A673 (cell line): ENCODE results near the gene XAF1.

Source experiments
- EZH2 ChIP-seq: fragments of 200-600 bp; sonication (generic); IDR thresholded peaks from 2 replicates; pipeline ENCODE4 v1.6.1; 2017; ENCODE audit warnings: borderline replicate concordance, low read depth, mild to moderate bottlenecking, mixed read lengths, antibody characterized with exemption, low read length; ENCODE audit not compliant: poor library complexity, severe bottlenecking
- TF ChIP-seq, protein P1 (sequence below): fragments of 300-800, 200-600 bp; sonication (generic); conservative IDR thresholded peaks from 2 replicates; pipeline ENCODE4 v1.5.1; 2017; ENCODE audit warnings: low read depth, mild to moderate bottlenecking, antibody characterized with exemption, low read length, moderate library complexity, mixed read lengths

DNA sequence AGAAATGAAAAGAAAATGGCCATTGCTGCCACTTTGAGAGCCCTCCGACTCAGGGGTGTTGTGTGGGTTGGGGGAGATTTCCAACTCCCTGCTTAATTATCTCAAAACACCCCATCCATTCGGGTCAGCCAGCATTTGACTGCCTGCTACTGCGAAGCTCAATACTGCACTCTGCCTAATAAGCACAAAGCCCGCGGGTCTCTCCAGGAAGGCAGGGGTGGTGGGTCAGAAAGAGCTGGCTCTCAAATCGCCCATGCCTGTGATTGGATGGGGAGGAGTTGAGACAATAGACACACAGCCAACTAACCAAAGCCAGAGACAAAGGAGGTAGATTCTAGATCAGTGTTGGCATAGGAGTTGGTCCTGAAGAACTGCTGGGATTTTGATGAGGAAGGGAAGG is 2.3 kb upstream of the XAF1 start:
- no peak for TF ChIP-seq EZH2
- TF ChIP-seq, protein P1, sequence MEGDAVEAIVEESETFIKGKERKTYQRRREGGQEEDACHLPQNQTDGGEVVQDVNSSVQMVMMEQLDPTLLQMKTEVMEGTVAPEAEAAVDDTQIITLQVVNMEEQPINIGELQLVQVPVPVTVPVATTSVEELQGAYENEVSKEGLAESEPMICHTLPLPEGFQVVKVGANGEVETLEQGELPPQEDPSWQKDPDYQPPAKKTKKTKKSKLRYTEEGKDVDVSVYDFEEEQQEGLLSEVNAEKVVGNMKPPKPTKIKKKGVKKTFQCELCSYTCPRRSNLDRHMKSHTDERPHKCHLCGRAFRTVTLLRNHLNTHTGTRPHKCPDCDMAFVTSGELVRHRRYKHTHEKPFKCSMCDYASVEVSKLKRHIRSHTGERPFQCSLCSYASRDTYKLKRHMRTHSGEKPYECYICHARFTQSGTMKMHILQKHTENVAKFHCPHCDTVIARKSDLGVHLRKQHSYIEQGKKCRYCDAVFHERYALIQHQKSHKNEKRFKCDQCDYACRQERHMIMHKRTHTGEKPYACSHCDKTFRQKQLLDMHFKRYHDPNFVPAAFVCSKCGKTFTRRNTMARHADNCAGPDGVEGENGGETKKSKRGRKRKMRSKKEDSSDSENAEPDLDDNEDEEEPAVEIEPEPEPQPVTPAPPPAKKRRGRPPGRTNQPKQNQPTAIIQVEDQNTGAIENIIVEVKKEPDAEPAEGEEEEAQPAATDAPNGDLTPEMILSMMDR = no peak
